GM10266 (cell line): ENCODE measurements around the gene POLD4.

ENCODE experiments used
- DNase-seq: peaks from one replicate; pipeline ENCODE4 v3.0.0; 2012; ENCODE audit errors: extremely low spot score
- TF ChIP-seq, protein P1 (sequence below): IDR thresholded peaks from 2 replicates; pipeline ENCODE4 v1.5.1; 2012; ENCODE audit warnings: mild to moderate bottlenecking, low read depth; ENCODE audit not compliant: control insufficient read depth, insufficient read depth; ENCODE audit errors: missing control alignments

Gene POLD4

DNA sequence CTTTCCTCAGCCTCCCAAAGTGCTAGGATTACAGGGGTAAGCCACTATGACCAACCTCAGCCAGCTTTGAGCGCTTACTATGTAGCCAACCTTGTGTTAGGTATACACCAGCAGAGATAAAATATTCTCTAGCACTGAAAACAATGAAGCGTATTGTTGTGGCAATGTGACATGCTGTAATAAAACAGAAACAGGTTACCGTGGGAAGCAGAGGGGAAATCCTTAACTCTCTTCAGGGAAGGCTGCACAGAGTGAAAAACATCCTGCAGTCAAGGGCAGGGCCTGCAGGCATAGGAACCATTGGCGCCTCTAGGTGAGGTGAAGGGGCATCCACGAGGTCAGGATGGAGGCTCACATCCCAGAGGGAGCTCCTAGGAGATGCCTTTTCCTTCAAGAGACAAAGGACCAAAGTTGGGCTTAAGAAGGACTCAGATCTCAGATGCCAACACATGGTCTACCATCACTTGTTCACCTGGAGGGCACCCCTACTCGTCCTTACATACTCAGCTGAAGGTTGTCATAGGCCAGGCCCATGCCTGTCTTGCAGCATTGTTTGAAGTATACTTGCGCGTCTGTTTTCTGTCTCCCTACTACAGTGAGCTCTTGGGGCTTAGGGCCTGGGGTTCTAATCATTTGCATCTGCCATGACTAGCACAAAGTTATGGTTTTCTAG, 8.0 kb downstream of the POLD4 start:
- TF ChIP-seq, protein P1, sequence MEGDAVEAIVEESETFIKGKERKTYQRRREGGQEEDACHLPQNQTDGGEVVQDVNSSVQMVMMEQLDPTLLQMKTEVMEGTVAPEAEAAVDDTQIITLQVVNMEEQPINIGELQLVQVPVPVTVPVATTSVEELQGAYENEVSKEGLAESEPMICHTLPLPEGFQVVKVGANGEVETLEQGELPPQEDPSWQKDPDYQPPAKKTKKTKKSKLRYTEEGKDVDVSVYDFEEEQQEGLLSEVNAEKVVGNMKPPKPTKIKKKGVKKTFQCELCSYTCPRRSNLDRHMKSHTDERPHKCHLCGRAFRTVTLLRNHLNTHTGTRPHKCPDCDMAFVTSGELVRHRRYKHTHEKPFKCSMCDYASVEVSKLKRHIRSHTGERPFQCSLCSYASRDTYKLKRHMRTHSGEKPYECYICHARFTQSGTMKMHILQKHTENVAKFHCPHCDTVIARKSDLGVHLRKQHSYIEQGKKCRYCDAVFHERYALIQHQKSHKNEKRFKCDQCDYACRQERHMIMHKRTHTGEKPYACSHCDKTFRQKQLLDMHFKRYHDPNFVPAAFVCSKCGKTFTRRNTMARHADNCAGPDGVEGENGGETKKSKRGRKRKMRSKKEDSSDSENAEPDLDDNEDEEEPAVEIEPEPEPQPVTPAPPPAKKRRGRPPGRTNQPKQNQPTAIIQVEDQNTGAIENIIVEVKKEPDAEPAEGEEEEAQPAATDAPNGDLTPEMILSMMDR = peak; percentile 4
- DNase-seq = peak; percentile 21

DNA sequence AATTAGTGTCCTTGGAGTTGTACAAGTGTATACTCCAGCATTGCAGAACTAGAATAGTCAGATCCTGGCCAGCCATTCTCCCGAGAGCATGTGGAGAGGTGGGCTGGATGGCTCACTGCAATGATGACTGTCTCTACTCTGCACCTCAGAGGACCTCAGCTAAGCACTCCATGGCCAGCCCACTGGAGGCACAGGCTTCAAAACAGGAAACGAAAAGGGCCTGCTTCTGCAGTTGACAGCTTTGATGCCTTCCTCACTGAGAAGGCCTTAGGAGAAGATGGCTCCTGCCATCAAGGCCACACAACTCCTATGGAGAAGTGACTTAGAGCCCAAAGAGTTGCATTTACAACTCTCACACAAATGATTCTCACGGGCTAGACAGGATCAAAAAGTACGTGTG, 9.1 kb downstream of the POLD4 start:
- peak; percentile 6 for DNase-seq
- TF ChIP-seq, protein P1 = no peak

DNA sequence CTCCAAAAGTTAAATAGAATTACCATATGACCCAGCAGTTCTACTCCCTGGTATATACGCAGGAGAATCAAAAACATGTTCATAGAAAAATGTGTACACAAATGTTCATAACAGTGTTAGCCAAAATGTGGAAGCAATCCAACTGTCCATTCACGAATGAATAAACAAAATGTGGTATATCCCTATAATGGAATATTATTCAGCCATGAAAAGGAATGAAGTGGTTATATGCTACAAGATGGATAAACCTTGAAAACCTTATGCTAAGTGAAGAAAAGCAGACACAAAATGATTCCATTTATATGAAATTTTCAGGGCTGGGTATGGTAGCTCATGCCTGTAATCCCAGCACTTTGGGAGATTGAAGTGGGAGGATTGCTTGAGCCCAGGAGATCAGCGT, 16.1 kb downstream of the POLD4 start:
- DNase-seq = no peak
- TF ChIP-seq, protein P1 = no peak

DNA sequence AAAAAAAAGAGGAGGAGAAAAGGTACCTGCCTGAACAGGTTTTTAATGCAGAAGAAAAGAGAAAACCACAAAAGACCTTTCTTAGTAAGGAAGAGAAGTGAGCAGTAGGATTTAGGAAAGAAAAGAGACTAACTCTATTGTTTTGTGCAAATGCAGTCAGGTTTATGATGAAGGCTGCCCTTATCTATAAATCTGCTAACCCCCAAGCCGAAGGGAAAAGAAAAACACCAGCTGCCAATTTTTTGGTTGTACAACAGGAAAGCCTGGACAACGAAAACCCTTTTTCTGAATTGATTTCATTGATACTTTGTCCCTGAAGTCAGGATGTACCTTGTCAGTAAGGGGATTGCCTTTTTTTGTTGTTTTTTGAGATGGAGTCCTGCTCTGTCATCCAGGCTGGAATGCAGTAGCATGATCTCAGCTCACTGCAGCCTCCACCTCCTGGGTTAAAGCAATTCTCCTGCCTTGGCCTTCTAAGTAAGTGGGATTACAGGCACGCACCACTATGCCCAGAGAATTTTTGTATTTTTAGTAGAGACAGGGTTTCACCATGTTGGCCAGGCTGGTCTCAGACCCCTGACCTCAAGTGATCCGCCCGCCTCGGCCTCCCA, 21.2 kb downstream of the POLD4 start:
- no peak for DNase-seq
- TF ChIP-seq, protein P1 = no peak

DNA sequence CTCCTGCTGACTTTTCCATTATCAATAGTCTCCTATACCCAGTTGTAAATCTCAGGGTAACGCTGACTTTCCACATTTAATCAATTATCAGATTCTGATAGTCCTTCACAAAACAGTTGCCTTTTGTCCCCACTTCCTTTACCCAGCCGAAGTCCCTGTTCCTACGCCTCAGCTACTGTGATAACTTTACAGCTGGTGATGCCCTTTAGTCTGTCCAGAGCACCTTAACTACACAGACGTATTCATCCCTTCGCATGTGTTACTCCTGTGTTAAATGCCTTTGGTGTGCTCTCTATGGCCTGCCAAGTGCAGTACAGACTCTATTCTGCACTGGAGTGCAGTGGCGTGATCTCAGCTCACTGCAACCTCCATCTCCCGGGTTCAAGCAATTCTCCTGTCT, 29.8 kb downstream of the POLD4 start:
- TF ChIP-seq, protein P1 = no peak
- DNase-seq = no peak

DNA sequence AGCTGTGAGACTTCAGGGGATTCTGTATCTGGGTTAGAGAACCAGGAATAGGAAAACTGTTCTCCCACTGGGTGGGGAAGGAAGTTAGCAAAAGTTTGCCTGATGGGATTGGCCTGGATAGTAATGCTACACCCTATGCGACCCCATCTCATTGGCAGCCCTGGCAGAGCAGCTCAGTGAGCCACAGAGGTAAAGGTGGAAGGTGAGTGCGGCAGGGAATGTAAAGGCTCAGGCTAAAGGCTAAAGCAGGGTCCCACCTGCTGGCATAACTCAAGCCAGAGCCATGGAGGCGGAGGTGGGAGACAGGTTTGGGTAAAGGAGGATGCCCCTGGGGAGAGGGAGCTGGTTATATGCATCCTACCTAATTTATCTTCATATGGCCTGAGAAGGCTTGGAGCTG, 31.3 kb downstream of the POLD4 start:
- no peak for DNase-seq
- TF ChIP-seq, protein P1 = no peak

DNA sequence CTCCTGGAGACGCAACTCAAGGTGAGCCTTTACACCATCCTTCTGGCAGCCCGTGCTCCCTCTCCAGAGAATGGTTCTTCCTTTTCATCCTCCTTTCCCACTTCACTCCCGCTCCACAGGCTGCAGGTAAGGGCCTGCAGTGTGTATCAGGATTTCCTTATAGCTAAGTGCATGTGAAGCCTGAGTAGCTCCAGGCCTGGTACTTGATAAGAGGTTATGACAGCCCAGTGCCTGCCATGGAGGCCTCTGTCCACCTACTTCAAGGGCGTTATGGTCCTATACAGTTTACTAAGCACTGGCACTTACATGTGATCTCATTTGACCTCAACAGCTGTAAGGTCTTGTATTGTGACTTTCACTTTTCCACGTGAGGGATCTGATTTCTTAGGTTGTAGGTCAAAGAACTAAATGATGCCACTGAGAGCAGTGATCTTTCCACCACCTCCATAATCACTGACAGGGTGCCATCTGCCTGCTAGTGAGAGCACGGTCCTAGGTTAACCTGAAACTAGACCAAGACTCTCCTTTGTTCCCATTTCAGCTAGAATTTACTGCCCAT, 32.0 kb downstream of the POLD4 start:
- DNase-seq = peak; percentile 4
- TF ChIP-seq, protein P1 = no peak
